Glomerular visceral epithelial cell (primary cell): ENCODE data around the gene FAM114A2.

ENCODE experiments used
- DNase-seq: peaks from one replicate; pipeline ENCODE4 v3.0.0-alpha.2; 2016; ENCODE audit errors: extremely low spot score

FAM114A2 gene

GRCh38 chr5:153983885-153984284, 54.8 kb downstream of the FAM114A2 start:
- no peak for DNase-seq

- no peak for DNase-seq
These were observed 56.7 kb downstream of the FAM114A2 start for GRCh38 chr5:153981905-153982605.

GRCh38 chr5:153979028-153979783, 59.5 kb downstream of the FAM114A2 start:
- DNase-seq: no peak

GRCh38 chr5:153974813-153975163, 63.9 kb downstream of the FAM114A2 start:
- no peak for DNase-seq

- peak; percentile 52 for DNase-seq
These were observed 64.4 kb downstream of the FAM114A2 start for GRCh38 chr5:153974131-153974812.

- no peak for DNase-seq
These were observed 66.5 kb downstream of the FAM114A2 start for GRCh38 chr5:153972240-153972639.

GRCh38 chr5:153970496-153970895, 68.2 kb downstream of the FAM114A2 start:
- no peak for DNase-seq

- no peak for DNase-seq
These were observed 69.2 kb downstream of the FAM114A2 start for GRCh38 chr5:153969563-153969895.

GRCh38 chr5:153968761-153969562, 69.7 kb downstream of the FAM114A2 start:
- DNase-seq: no peak

GRCh38 chr5:153964880-153965645, 73.6 kb downstream of the FAM114A2 start:
- peak; percentile 62 for DNase-seq

- DNase-seq: no peak
These were observed 74.4 kb downstream of the FAM114A2 start for GRCh38 chr5:153964191-153964879.

- DNase-seq: no peak
These were observed 78.2 kb downstream of the FAM114A2 start for GRCh38 chr5:153960269-153961215.

GRCh38 chr5:153959134-153959957, 79.4 kb downstream of the FAM114A2 start:
- DNase-seq: peak; percentile 48

- no peak for DNase-seq
These were observed 81.5 kb downstream of the FAM114A2 start for GRCh38 chr5:153957205-153957604.

- no peak for DNase-seq
These were observed 85.3 kb downstream of the FAM114A2 start for GRCh38 chr5:153953411-153953810.

- DNase-seq: no peak
These were observed 85.8 kb downstream of the FAM114A2 start for GRCh38 chr5:153952893-153953292.

GRCh38 chr5:153952057-153952456, 86.7 kb downstream of the FAM114A2 start:
- no peak for DNase-seq

- DNase-seq: no peak
These were observed 97.4 kb downstream of the FAM114A2 start for GRCh38 chr5:153941265-153941664.
